AG04450 (cell line): ENCODE measurements around the gene SLC1A5. TPM values are rescaled to one million over a fixed set of nuclear protein-coding genes. Genes with fewer than 3 reads are reported as not detected.
A peak's percentile ranks its signal among the peaks of the same experiment; 100 is the strongest.

Source experiments
- CTCF ChIA-PET: fragments of 300-600, 350-600 bp; formaldehyde crosslinking; extraction: SDS; loops from one replicate; lab custom pipeline; 2022; ENCODE audit warnings: antibody characterized with exemption, inconsistent platforms; lab: Charles Lee
- POLR2A ChIA-PET: fragments of 350-600 bp; formaldehyde crosslinking; extraction: SDS; loops from one replicate; lab custom pipeline; 2021; ENCODE audit warnings: antibody characterized with exemption, inconsistent platforms; lab: Yijun Ruan, JAX
- DNase-seq: peaks from one replicate; pipeline ENCODE4 v3.0.0-alpha.2; 2011; ENCODE audit warnings: low read depth, low spot score
- H3K27ac ChIP-seq: one replicate; pipeline ENCODE4 v1.5.1; 2012; ENCODE audit warnings: low read depth, low read length, control low read depth
- H3K27me3 ChIP-seq: one replicate; pipeline ENCODE4 v1.6.0; 2012; ENCODE audit warnings: low read length; ENCODE audit not compliant: control insufficient read depth, insufficient read depth
- H3K4me3 ChIP-seq: 2 replicates; pipeline ENCODE4 v1.5.1; 2011; ENCODE audit warnings: mild to moderate bottlenecking, low read depth, low read length, control low read depth
- H3K9me3 ChIP-seq: 2 replicates; pipeline ENCODE4 v1.5.1; 2012; ENCODE audit warnings: low read length; ENCODE audit not compliant: control insufficient read depth, insufficient read depth
- CTCF ChIP-seq: IDR thresholded peaks from 2 replicates; pipeline ENCODE4 v1.5.1; 2011; ENCODE audit warnings: low read depth, low read length, control low read depth, inconsistent platforms
- polyA plus RNA-seq: library from polyadenylated mRNA; depleted of rRNA; stranded (reverse); fragments of >200 nt; gene quantifications from 2 replicates; pipeline ENCODE4 v1.2.3, GENCODE V29; 2011

SLC1A5 gene
- polyA plus RNA-seq, 1 experiment, result 314 TPM

- no peak for DNase-seq
- CTCF ChIA-PET, result interaction anchor here (0.6 to 2.3 kb wide), 3 partner anchors 17 to 254 kb away, joined by 3 to 52 read pairs (median 11); no protein-coding TSS in a partner anchor
- H3K9me3 ChIP-seq, result no peaks in the 10 kb centered on the region; the same call in 1 of the 2 replicates
- no peak for TF ChIP-seq CTCF
- no peak overlapping the region for H3K4me3 ChIP-seq
- POLR2A ChIA-PET, result interaction anchor here (0.7 to 1.3 kb wide), 2 partner anchors 29 to 248 kb away, joined by 3 to 11 read pairs; partner anchors contain the start of gene SLC1A5
- peak overlapping the region; percentile 96 for H3K27ac ChIP-seq
- no peaks in the 10 kb centered on the region for H3K27me3 ChIP-seq
Observed at GRCh38 chr19:46759206-46759605, 29.2 kb downstream of the SLC1A5 start.

GRCh38 chr19:46756544-46756888 is 31.9 kb downstream of the SLC1A5 start:
- no peaks in the 10 kb centered on the region for H3K27me3 ChIP-seq
- H3K9me3 ChIP-seq, result no peaks in the 10 kb centered on the region; the same call in 1 of the 2 replicates
- H3K4me3 ChIP-seq, result no peak overlapping the region
- POLR2A ChIA-PET, result interaction anchor here (0.6 kb wide), 1 partner anchor 84 kb away, joined by 6 read pairs; no protein-coding TSS in a partner anchor
- CTCF ChIA-PET, result interaction anchor here (0.7 to 3.7 kb wide), 4 partner anchors 10 to 235 kb away, joined by 3 to 30 read pairs (median 6); no protein-coding TSS in a partner anchor
- TF ChIP-seq CTCF, result no peak
- no peak overlapping the region for H3K27ac ChIP-seq
- no peak for DNase-seq

GRCh38 chr19:46755853-46756543 is 32.4 kb downstream of the SLC1A5 start:
- Histone ChIP-seq H3K27ac (no peak overlapping the region), H3K27me3 (no peaks in the 10 kb centered on the region), H3K9me3 (no peaks in the 10 kb centered on the region; the same call in 1 of the 2 replicates), H3K4me3 (no peak overlapping the region)
- ChIA-PET CTCF (interaction anchor here (0.7 to 3.7 kb wide), 5 partner anchors 11 to 235 kb away, joined by 3 to 30 read pairs (median 5); no protein-coding TSS in a partner anchor), POLR2A (interaction anchor here (0.6 to 0.9 kb wide), 2 partner anchors 11 to 84 kb away, joined by 3 to 6 read pairs; no protein-coding TSS in a partner anchor)
- no peak for DNase-seq
- TF ChIP-seq CTCF, result no peak

GRCh38 chr19:46755077-46755852 is 33.1 kb downstream of the SLC1A5 start:
- ChIA-PET CTCF (interaction anchor here (0.6 to 3.7 kb wide), 6 partner anchors 38 to 236 kb away, joined by 3 to 30 read pairs (median 3); no protein-coding TSS in a partner anchor), POLR2A (interaction anchor here (0.7 to 0.9 kb wide), 3 partner anchors 11 to 1113 kb away, joined by 3 to 4 read pairs (median 3); partner anchors contain the start of gene SLC1A5)
- peak overlapping the region; percentile 61 for H3K27ac ChIP-seq
- peak; percentile 24 for DNase-seq
- no peaks in the 10 kb centered on the region for H3K27me3 ChIP-seq
- TF ChIP-seq CTCF, result no peak
- H3K9me3 ChIP-seq, result no peaks in the 10 kb centered on the region; the same call in 1 of the 2 replicates
- no peak overlapping the region for H3K4me3 ChIP-seq
